ENCODE results near the gene RNF6.
"Not testable (repeated sequence)": the region's sequence is repeated elsewhere in the genome, so short reads cannot be mapped to it uniquely, and the experiment has no call there.

RNF6 gene

DNA sequence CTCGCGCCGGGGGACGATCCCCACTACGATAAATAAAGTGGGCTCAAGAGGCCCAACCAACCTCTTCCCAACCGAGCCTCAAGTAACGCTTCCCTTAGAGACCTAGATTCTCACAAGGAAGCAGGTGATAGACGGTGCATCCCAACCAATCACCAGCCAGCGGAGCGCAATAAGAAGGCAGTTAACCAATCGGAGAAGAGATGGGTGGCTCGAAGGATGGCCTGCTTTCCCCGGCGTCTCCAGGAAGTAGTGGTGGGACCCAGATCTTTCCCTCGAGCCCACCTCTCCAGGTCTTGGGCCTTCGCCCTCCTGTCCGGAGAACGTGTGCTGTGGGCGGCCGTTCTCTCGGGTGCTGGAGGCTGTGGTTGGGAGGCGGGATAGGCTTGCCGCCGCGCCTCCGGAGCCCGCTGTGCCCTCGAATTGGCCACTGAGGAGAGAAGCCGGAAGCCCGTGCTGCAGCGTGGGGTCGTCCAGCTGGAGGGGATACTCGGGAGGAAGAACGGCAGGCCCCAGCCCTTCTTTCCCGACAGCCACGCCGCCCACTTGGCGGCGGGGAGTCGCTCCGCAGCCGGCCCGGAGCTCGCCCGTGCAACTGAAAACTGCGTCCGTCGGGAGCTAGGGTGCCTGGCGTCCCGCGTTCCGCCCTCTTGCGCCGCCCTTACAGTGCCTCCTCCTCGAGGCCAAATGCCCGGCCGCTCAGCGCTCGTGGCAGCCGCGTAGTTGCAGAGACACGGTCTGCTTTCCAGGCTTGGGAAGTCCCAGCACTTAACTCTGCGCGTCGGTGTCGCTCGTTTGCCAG, at the start of gene RNF6:
Gene RNF6, minus strand, starts transcription at position 594 of the 799 bp plus-strand sequence. CDS start 2,665 bp downstream, outside the sequence.
- peak; percentile 88 for DNase-seq

DNA sequence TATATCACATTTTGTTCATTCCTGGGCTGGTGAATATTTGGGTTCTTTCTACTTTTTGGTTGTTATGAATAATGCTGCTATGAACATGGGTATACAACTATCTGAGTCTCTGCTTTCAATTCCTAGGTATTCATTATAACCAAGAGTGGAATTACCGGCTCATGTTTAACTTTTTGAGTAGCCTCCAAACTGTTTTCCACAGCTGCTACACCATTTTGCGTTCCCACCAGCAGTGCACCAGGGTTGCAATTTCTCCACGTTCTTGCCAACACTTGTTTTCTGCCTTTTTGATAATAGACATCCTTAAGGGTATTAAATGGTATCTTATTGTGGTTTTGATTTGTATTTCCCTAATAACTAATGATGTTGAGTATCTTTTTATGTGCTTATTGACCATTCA, 48.6 kb upstream of the RNF6 start:
- DNase-seq, result no peak

DNA sequence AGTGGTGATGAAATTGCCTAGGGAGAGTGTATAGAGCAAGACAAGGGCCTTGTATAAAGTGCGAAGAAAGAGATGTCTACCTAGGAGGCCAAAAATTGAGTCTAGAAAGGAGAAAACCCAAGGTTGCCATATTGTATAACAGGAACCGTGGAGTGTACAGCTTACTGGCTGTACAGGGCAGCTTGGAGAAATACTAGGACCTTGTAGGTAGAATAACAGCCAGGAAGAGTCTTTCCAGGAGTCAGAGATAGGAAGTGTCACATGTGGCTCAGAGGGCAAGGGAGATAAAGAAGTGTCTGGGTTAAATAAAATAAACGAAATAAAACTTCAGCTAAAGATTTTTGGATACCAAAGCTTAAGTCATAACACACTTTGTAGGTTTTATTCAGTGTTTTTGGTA, 44.2 kb upstream of the RNF6 start:
- DNase-seq, result no peak

DNA sequence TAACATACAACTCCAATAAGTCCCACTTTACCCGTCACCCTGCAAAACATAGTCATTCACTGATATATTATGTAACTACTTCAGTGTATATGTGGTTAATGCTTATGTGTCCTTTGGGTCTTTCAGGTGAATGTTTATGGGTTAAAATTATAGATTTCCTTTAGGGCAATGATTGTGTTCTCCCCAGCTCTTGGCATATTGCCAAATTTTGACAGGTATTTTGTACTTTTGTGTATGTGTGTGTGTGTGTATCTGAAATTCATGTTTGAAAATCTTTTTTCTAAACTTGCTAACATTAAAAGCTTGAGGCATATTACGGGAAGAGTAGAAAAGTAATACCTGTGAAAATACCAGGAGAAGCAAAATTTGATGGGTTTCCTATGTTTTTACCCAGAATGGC, 40.0 kb upstream of the RNF6 start:
- no peak for DNase-seq

DNA sequence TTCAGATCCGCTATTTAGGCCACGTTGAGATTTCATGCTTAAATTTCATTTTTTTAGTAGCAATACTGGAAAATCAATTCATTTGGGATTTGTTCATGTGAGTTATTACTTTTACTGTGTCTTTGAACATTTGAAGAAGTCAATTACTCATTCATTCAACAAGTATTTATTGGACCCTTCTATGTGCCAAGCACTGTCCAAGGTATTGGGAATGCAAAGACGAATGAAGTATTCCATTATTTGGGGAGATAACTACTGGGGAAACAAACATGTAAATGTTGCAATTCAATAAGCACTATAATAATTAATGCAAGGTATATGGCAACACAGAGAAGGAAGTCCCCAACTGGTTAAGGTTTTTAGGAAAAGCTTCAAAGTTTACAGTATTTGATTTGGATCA, 37.5 kb upstream of the RNF6 start:
- no peak for DNase-seq

DNA sequence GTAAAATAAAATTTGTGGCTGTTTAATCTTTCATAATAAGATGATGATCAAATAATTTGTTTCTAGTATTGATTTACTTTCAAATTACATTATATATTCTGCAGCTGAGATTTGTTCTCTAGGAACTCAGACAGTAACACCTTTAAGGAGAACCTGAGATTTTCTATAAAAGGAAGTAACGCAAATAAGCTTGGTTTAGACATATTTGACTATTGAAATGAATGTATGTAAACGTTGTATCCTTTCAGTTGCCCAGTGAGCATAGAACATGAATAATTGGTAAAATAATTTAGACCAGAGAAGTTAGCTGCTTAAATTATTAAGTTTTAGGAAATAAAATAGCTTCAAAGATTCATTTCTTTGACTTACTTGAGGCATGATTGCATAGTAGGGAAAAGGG, 34.9 kb upstream of the RNF6 start:
- no peak for DNase-seq

DNA sequence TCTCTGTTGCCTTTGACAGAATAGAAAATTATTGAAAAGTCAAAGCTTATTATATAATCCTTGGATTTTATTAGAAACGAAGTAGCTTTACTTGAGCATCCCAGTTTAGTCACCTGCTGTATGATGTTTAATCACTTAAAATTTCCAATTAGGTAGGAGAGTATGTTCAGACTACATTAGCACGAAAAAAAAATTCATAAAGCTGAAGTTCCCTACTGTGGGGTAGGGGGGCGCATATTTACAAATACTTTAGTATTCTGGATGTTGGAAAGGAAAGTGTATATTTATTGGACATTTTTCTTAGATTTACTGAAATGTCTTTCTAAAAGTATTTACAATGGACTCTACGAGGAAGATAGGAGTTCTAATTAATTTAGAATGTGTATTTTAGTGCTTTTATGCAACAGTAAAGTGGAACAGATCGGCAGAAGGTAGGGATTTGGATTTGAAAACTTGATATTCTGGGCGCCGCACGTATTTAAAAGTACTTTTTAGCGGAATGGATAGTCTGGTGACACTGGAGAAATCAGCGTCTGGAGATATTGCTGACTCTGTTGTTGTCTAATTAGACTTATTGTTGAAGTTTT, 33.7 kb upstream of the RNF6 start:
- no peak for DNase-seq

DNA sequence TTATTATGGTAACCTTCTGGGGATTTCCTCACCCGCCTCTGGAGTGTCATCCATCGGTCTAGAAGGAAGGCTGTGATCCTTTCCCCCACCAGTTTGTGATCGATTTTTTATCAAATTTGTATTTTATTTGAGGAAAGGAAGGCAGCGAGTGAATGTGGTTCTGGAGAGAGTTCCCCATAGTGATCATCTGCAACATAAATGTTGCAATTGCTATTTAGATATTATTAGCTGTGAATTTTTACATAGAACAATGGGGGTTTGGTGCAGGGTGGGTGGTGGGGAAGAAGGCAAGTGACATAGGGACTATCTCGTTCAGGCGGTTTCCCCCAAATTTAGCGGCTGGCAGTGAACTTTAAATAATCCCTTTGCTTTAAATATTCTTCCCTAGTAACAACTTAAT, 33.0 kb upstream of the RNF6 start:
- DNase-seq, result no peak

DNA sequence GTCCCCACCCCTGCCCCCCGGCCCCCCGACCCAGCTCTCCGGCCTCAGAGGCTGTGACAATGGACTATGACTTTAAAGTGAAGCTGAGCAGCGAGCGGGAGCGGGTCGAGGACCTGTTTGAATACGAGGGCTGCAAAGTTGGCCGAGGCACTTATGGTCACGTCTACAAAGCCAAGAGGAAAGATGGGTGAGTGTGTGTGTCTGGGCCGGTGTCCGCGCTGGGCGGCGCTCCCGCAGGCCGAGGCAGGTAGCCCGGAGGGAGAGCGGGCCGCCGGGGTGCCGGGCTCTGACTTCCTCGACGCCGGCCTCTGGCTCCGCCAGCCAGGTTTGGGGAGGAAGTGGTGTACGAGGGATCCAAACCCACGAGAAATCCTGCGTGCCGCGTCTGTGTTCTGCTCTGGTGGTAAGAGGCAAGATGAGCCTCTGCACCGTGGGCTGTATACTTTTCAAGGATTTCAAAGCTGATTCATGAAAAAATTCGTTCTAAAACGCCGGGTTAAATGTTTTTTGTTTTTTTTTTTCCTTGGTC, 32.5 kb upstream of the RNF6 start:
- peak; percentile 64 for DNase-seq

DNA sequence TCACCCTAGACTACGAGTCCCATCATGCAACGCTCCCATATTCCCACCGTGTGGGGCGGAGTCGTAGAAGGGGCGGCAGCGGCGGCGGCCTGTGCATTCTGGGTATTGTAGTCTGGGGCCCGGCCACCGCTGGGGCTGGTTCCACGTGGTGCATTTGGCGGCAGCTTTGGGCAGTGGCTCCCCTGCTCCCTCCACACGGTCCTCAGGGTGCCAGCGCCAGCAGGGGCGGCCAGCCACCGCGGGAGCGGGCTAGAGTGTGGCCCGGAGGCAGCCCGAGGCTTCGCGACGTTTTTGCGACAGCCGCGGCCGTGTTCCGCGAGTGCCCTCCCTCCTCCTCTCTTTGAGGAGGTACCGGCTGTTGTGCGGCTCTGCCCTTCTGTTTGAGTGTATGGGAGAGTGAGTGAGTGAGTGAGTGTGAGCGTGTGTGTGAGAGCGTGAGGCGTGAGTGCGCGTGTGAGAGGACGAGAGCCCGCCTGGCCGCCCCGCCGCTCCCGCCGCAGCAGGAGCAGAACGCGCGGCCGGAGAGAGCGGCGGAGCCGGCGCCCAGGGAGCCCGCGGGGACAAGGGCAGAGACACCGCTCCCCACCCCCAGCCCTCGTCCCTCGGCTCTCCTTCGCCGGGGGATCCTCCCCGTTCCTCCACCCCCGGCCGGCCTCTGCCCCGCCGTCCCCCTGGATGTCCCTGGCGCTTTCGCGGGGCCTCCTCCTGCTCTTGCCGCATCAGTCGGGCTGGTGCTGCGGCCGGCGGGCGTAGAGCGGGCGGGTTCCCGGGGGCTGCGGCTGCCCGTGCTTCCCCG, 31.9 kb upstream of the RNF6 start, which contains the start of gene CDK8:
Gene CDK8, plus strand, starts transcription at position 343 of the 796 bp plus-strand sequence. CDS start 513 bp downstream, outside the sequence.
- peak; percentile 91 for DNase-seq

DNA sequence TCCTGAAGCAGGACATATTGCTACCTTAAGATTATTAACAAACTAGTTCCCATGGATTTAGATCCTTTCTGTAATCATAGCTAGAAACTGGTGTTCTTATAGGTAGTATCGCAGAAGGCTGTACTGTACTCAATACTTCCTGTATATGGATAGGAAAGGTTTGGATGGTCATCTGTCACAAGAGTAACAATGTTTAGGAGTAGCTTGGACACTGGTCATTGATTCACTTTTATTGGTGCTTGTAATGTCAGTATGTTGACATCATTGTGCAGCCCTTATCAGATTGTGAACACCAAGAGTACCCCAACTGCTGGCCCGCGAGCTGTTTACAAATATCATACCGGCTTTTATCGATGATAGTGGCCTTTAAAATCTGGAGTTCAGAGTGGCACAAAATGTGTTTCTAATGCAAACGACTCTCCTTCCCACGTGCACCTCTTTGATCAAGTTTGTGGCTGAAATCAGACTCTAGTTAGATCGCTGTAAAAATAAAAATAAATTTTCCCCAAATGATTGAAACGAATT, 31.2 kb upstream of the RNF6 start:
- DNase-seq, result no peak

DNA sequence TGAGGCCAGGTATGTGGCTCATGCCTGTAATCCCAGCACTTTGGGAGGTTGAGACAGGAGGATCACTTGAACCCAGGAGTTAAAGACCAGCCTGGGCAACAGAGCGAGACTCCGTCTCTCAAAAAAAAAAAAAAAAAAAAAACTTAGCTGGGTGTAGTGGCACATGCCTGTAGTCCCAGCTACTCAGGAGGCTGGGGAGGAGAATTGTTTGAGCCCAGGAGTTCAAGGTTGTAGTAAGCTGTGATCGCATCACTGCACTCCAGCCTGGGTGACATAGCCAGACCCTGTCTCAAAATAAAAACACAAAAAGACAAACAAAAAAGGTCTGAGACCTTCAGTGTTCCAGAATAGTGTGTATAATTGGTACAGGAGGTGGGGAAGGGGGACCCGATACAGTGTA, 29.9 kb upstream of the RNF6 start:
- not testable (repeated sequence) for DNase-seq

DNA sequence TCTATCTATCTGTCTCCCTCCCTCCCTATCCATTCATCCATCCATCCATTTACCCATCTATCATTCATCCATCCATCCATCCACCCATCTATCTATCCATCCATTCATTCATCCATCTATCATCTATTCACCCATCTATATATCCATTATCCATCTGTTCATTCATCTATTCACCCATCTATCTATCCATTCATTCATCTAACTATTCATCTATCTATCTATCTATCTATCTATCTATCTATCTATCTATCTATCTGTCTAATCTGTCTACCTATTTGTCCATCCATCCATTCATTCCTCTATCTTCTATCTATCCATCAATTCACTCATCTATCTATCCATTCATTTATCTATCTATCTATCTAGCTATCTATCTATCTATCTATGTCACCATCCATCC, 27.4 kb upstream of the RNF6 start:
- no peak for DNase-seq

DNA sequence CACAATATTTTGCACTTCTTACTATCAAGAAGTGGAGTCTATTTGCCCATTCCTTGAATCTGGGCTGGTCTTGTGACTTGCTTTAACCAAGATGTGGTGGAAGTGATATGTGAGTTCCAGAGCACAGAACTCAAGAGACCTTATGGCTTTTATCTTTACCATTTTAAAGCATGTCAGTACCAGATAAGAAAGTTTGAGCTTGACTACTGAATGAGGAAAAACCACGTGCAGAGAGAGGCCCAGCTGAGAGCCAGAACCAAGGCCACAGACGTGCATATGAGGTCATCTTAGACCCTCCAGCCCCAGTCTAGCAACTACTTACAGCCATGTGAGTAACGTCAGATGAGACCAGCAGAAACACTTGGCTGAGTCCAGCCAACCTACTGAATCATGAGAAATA, 25.5 kb upstream of the RNF6 start:
- no peak for DNase-seq

DNA sequence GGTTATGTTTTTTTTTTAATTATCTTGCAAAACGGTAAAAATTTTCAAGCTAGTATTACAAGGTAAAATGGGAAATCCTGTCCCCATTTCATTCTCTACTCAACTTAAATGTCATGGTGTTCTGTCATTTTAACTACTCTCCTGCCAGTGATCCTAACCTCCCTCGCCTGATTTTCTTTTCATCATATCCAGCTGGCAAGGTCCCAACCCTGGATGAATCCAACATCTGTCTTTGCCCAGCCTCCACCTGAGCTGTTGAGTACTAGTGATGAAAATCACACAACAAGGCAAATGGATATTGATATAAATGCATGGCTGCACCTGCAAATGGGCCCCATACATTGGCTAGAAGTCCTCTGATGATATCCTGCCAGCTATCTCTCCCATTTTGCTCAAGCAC, 24.9 kb upstream of the RNF6 start:
- no peak for DNase-seq

DNA sequence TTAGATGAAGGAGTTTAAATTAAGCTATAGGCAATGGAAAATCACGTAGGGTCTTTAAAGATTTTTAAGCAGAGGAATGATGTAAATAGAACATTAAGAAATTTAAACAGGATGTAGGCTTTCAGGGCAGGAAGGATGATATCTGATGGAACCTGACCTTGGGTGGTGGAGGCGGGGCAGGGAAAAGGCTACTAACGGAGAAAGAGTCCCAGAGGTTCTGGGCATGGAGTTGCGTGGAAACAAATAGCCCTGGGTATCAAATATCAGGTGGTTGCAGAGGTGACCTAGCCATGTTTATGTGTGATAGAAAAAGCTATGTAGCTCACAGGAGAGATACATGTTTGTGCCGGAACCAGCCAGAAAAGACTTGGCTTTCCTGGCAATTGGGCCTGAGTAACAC, 24.0 kb upstream of the RNF6 start:
- DNase-seq, result no peak

DNA sequence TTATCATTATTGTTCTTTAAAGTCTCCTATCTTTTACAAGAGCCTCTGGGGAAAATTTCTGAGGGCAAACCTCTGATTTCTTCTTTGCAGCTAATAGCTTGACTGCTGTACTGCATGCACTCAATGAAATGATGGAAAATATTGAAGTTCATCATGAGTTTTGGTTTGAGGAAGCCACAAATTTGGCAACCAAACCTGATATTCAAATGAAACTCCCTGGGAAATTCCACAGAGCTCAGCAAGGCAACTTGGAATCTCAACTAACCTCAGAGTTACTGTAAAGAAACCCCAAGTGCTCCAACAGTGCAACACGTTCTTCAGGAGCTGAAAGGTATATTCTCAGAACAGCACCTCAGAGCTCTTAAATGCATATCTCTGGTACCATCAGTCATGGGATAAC, 14.2 kb upstream of the RNF6 start:
- no peak for DNase-seq

DNA sequence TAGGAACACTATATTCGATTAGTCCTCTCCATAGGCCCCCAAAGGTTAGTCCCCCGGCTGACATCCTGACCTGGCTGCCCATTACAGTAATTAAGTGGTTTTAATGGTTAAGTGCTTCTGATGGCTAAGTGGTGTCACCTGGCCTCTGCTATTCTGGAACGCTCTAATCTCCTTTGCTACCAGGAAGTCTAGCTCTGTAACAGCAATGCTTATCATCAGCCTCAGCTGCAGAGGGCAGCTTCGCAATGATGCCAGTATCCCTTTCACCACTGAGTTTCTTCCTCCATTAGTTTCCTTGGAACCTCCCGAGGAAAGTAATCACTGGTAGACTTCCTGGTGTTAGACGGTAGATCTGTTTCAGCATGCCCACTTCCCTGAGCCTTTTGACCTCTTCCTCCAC, 8.6 kb upstream of the RNF6 start:
- DNase-seq, result no peak

DNA sequence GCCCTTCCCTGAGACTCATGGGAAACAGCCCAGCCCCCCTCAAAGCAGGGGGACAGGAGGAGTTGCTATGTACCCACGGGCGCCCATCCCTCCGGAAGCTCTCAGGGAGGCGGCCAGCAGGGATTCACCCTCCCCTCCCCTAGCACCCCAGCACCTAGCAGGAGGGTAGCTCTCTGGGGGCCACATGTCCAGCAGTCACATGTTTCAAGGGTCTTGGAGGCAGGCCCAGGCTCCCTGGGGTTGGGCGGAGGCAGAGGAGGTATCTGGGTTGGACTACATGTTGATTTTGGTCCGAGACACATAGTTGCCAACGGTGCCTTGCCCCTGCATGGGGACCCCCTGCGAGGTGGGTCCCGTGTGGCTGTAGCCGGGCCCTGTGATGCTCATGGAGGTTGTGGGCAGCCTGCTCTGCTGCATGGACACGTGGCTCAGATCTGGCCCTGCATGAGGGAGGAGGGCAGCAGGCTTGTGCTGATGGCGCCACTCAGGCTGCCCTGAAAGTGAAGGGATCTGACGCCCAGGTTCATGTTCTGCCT, 7.0 kb upstream of the RNF6 start:
- DNase-seq, result no peak

DNA sequence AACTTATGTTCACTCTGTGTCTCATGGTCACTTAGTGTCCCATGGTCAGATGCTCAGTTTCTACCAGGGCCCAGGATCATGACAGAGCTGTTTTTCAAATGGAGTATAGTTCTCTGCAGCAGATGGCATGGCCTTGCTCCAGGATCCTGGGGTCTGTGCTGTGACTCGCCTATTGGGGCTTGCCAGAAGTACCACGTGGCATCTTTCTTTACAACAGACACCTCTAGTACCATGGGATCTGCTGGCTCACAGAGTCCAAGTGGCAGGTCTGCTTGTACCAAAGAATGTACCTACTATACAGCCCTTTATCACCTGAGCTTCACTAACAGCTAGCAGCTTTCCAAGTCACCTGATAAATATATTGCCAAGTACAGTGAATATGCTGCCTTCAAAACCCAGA, 6.0 kb upstream of the RNF6 start:
- DNase-seq, result no peak

DNA sequence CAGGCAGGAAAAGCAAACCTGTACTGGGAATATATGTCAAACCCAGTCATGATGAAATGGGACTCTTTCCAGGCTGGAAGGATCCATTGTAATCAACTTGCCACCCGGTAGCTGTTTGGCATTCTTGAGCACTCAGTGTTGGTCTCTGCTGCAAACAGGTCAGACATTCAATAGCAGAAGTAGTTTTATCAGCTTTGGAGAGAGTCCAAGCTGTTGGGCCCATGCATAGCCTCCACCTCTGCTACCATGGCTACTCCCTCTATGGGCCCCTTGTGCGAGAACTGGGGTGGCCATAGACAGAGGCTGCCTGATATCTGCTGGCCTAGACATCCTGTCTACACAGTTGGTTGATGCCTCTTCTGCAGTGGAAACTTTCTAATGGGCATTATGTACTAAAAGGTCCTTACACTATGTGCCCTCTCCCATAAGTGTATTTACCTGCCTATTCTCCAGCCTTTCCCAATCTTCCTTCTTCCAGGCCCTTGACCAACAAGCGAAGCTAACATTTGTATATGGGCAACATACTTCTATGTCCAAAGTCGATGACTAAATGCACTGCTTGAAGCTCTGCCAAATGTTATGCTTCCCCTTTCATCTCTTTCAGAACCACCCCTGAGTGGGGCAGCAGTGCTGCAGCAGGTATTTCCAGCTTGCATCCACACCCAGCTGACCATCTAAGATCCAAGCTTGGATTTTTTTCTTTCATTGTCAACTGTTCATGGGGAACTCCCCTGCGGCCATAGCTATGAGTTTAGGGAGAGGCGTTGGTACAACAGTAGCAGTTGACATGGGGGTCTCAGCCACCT, 5.3 kb upstream of the RNF6 start:
- DNase-seq, result no peak

Data from stimulated activated CD4-positive, alpha-beta T cell treated with anti-CD3 and anti-CD28 coated beads, Interleukin-15, amount 100 ng/mL, for 24 hours (primary cell).